Activated T-helper 2 cell treated with anti-CD3 and anti-CD28 coated beads, Interferon-gamma antibody, Interleukin-2, Interleukin-4, amounts not matched to agents 10 μg/mL and 5 μg/mL and 100 μg/mL, durations not matched to agents 14 hours and 24 hours and 36 hours (primary cell): ENCODE measurements around the gene FN3KRP. TPM values are rescaled to one million over a fixed set of nuclear protein-coding genes. Genes with fewer than 3 reads are reported as not detected.
"Not testable (repeated sequence)": the region's sequence is repeated elsewhere in the genome, so short reads cannot be mapped to it uniquely, and the experiment has no call there.

Source experiments
- DNase-seq: peaks from one replicate; pipeline ENCODE4 v3.0.0; 2021; ENCODE audit warnings: low spot score
- H3K27ac Mint-ChIP-seq: one replicate; pipeline ENCODE4 v1.8.0; 2021; ENCODE audit warnings: mixed read lengths
- H3K27me3 Mint-ChIP-seq: one replicate; pipeline ENCODE4 v1.8.0; 2021; ENCODE audit warnings: low read depth, mixed read lengths
- H3K36me3 Mint-ChIP-seq: one replicate; pipeline ENCODE4 v1.8.0; 2021; ENCODE audit warnings: low read depth, mixed read lengths
- H3K4me1 Mint-ChIP-seq: one replicate; pipeline ENCODE4 v1.8.0; 2021; ENCODE audit warnings: low read depth, mixed read lengths
- H3K4me3 Mint-ChIP-seq: one replicate; pipeline ENCODE4 v1.8.0; 2021; ENCODE audit warnings: low read depth, mild to moderate bottlenecking, moderate library complexity, mixed read lengths
- H3K9me3 Mint-ChIP-seq: one replicate; pipeline ENCODE4 v1.8.0; 2021; ENCODE audit warnings: mixed read lengths
- intact Hi-C: fragments of 100-400 bp; cut with micrococcal nuclease; formaldehyde crosslinking; loops from one replicate; pipeline ENCODE4 v1.15.1; 2023
- total RNA-seq: library from RNA; stranded (reverse); gene quantifications from 2 replicates; pipeline ENCODE4 v1.2.3, GENCODE V29; 2022

Gene FN3KRP
- total RNA-seq, 1 donor from 2014 or later: 39.6 TPM

DNA sequence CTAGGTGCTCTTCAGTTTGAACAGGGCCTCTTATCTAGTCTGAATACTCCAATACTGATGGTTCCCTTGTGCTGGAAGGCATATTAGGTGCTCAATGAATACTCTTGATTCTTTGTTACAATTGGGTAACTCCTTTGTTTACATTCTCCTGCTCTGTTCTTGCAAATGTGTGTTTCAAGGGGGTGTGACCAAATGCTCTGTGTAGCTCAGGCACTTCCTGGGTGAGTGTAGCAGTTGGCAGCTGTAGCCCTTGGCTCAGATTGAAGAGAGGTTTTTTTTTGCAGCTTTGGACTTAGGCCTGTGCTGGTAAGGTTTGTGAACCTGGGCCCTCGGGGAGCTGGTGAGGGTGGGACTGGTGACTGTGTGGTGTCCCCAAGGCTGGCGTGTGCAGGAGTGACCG is 55.5 kb downstream of the FN3KRP start:
- Mint-ChIP-seq H3K4me1 (peaks cover 6% of the 10 kb centered on the region), H3K4me3 (no peak overlapping the region), H3K27ac (no peak overlapping the region), H3K36me3 (peaks cover 43% of the 10 kb centered on the region), H3K27me3 (no peaks in the 10 kb centered on the region), H3K9me3 (no peaks in the 10 kb centered on the region)
- DNase-seq: no peak
- intact Hi-C loops: loop anchor here (10.0 kb wide), 1 partner anchor 417 kb away; the partner anchor contains the start of gene TEX19

DNA sequence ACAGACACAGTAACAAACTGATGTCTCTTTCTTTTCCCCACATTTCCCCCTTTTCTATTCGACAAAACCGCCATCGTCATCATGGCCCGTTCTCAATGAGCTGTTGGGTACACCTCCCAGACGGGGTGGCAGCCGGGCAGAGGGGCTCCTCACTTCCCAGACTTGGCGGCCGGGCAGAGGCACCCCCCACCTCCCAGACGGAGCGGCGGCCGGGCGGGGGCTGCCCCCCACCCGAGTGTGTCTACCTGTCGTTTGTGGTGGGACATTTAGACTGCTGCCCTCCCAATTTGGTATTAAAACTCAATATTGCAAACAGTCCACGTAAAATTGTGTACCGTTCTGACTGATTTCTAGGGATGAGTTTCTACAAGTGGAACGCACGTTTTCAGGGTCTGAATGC is 58.0 kb downstream of the FN3KRP start:
- H3K4me3 Mint-ChIP-seq: not testable (repeated sequence)
- H3K36me3 Mint-ChIP-seq: peaks cover 31% of the 10 kb centered on the region
- intact Hi-C loops: loop anchor here (10.0 kb wide), 1 partner anchor 420 kb away; the partner anchor contains the start of gene TEX19

DNA sequence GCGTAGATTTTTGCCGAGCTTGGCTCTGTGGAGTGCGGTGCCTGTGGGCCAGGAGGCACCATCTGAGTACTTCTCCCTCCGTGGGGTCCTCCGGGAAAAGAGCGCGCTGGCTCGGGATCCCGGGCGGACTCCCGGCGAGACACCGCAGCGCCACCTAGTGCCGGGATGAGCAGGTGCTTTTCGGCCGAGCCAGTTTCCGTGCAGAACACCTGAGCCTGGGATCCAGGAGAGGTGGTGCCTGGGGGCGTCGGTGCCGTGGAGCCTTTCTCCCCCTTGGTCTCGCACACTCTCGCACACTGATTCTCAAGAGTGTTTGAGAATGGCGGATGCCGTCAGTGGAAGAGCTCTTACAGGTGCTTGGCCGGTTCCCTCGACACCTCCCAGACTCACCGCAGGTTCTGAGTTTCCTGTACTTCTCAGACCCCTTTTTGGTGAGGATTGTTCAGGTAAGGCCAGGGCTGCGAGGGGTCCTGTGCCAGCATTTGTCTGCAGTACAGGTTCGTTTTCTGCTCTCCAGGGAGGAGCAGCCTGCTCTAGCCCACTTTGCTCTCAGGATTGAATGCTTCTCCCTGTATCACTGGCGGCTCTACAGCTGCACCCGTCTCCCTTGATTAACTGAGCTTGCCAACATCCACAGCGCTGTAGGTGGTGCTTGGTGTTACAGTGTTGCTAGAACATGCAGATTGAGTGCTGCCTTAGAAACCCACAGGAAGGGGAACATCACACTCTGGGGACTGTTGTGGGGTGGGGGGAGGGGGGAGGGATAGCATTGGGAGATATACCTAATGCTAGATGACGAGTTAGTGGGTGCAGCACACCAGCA is 58.7 kb downstream of the FN3KRP start:
- intact Hi-C loops: loop anchor here (10.0 kb wide), 1 partner anchor 420 kb away; the partner anchor contains the start of gene TEX19
- Mint-ChIP-seq H3K27me3 (no peaks in the 10 kb centered on the region), H3K4me1 (peaks cover 6% of the 10 kb centered on the region), H3K36me3 (peaks cover 26% of the 10 kb centered on the region), H3K27ac (no peak overlapping the region), H3K9me3 (no peaks in the 10 kb centered on the region), H3K4me3 (no peak overlapping the region)
- DNase-seq: peak; percentile 24

More for the DNA sequence above, 58.0 kb downstream of the FN3KRP start:
- not testable (repeated sequence) for DNase-seq, H3K27me3 Mint-ChIP-seq, H3K4me1 Mint-ChIP-seq, H3K27ac Mint-ChIP-seq, H3K9me3 Mint-ChIP-seq

DNA sequence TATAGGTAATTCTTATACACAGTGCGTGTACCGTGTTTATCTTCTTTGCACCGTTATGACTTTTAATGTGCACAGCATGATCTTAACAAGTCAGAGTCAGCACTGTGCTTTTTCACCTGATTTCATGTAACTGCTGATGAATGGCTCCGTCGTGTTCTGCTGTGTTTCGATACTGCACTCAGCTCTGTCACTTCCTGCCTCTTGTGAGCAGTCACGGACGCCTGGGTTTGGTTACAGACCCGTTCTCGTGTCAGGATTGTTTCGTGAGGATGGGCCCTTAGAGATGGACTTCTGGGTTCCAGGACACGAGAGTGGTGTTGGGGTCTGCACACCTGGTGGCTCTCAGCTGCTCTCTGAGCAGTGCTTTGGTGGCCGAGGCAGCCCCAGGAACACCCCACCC is 59.9 kb downstream of the FN3KRP start:
- H3K27ac Mint-ChIP-seq: no peak overlapping the region
- H3K9me3 Mint-ChIP-seq: no peaks in the 10 kb centered on the region
- peaks cover 6% of the 10 kb centered on the region for H3K4me1 Mint-ChIP-seq
- no peak for DNase-seq
- intact Hi-C loops: loop anchor here (10.0 kb wide), 1 partner anchor 422 kb away; the partner anchor contains the start of gene TEX19
- H3K4me3 Mint-ChIP-seq: no peak overlapping the region
- H3K27me3 Mint-ChIP-seq: no peaks in the 10 kb centered on the region
- H3K36me3 Mint-ChIP-seq: peaks cover 22% of the 10 kb centered on the region

Other genes starting within 250 kb of the FN3KRP start
- gene FOXK2, start 197.0 kb upstream of the FN3KRP start, total RNA-seq: 92.9 and 95.2 TPM in 2 replicates
- 63.1 and 66.9 TPM in 2 replicates for gene WDR45B, start 68.3 kb upstream of the FN3KRP start, total RNA-seq
- 4.8 and 5.4 TPM in 2 replicates for gene RAB40B, start 18.0 kb upstream of the FN3KRP start, total RNA-seq
- gene FN3K, start 18.9 kb downstream of the FN3KRP start, total RNA-seq: 3.6 and 4.0 TPM in 2 replicates
- gene TBCD, start 35.4 kb downstream of the FN3KRP start, total RNA-seq: 120 and 125 TPM in 2 replicates
- not detected in 2 replicates for gene ZNF750, start 123.3 kb downstream of the FN3KRP start, total RNA-seq